Cardiac fibroblast (primary cell): ENCODE results near the gene MET.

Experiments used
- DNase-seq, 2 donors: peaks; one replicate each; pipeline versions ENCODE4 v3.0.0 to v3.0.0-alpha.2; 2010; ENCODE audit warnings: low read depth in 2 of 2
- H3K4me3 ChIP-seq, 2 donors: replicated peaks in 1 of 2; 1 replicate in 1 of 2; 2 replicates in 1 of 2; pipeline ENCODE4 v1.5.1; 2011; ENCODE audit warnings: low read depth in 2 of 2, low read length in 2 of 2, mild to moderate bottlenecking in 2 of 2, moderate library complexity in 1 of 2
- TF ChIP-seq, protein P1 (sequence below): IDR thresholded peaks from one replicate; pipeline ENCODE4 v1.5.1; 2011; ENCODE audit warnings: low read depth, mild to moderate bottlenecking, low read length, inconsistent platforms

Gene MET

DNA sequence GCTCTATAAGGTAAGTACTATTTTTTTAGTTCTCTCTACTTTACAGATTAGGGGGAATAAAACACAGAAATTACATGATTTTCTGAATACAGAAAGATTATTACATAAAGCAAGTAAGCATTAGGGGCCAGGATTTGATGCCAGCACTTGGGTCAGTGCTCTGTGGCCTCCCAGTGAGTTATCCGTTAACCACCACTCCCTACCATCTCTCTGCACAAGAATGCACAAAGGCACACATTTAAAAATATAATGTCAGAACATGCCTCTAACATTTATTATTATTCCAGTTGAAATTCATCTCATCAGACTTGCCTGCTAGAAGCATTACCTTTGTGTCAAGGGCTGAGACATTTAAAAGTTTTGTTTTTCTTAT is 59.0 kb downstream of the MET start:
- H3K4me3 ChIP-seq: no peak overlapping the region
- DNase-seq: no peak
- TF ChIP-seq, protein P1, sequence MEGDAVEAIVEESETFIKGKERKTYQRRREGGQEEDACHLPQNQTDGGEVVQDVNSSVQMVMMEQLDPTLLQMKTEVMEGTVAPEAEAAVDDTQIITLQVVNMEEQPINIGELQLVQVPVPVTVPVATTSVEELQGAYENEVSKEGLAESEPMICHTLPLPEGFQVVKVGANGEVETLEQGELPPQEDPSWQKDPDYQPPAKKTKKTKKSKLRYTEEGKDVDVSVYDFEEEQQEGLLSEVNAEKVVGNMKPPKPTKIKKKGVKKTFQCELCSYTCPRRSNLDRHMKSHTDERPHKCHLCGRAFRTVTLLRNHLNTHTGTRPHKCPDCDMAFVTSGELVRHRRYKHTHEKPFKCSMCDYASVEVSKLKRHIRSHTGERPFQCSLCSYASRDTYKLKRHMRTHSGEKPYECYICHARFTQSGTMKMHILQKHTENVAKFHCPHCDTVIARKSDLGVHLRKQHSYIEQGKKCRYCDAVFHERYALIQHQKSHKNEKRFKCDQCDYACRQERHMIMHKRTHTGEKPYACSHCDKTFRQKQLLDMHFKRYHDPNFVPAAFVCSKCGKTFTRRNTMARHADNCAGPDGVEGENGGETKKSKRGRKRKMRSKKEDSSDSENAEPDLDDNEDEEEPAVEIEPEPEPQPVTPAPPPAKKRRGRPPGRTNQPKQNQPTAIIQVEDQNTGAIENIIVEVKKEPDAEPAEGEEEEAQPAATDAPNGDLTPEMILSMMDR: no peak

GRCh38 chr7:116731445-116732335 is 59.7 kb downstream of the MET start:
- no peak overlapping the region for H3K4me3 ChIP-seq
- TF ChIP-seq, protein P1: no peak
- no peak for DNase-seq

DNA sequence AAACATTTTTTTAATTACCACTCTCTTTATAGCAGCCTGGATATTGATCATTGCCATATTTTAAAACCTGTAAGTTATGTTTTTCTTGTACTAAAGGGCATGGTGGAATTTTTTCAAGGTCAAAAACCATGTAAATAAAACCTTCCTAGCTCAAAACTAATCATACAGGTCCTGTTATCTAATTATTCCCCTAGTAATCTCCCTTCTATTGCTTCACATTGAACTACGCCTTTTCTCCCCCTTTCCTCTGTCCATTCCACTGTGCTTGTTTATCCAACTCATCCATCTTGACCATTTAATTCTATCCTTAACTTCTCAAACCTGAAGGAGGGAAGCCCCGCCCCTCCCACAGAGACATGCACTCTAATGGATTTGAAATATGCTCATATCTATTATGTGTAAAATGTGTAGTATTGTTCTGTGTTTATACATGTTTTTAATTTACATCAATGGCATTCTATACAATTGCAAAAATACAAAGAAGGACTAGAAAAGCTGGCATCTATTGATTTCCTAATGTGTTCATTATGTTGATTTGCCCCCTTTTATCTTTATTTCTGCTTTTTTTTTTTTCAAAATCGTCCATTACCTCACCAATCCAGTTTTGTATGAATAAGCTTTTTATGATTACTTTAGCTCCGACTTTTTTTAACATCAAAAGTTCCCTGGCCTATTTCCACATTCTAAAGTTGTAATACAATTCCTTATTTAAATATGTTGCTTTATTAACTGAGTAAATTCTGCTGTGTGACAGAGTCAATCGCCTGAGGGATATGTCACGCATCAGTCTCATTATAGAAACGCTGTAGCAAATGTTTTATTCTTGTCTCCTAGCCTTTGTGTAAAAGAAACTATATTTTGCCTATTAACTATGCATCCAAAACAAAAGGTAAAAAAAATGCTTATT is 61.0 kb downstream of the MET start:
- TF ChIP-seq, protein P1: no peak
- no peak overlapping the region for H3K4me3 ChIP-seq
- DNase-seq: no peak

DNA sequence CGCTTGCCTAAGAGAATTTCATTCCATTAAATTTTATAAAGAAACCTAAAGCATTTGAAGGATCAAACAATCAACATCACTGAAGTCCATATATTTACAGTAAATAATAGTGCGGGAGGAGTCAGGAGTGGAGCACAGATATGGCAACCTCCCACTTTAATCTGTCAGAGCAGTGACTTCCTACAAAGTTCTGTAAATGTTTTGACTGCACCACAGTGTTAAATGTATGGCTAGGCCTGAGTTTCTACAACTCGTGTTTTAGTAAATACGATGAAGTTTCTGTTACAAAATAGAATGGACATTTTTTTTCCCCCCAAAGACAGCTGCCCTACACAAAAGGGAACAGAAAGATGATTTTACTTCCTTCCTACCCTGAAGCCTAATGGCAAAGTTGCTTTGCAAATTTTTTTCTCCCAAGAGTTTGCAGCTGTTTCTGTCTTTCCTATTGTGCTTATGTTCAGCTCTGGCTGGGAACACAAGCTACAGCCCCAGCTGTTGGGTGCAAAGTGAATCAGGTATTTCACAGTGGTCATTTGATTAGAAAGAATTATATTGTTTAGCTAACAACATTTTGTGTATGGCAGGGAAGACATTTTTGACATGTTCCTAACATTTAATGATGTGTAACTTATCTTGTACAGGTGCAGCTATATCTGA is 62.1 kb downstream of the MET start:
- DNase-seq: no peak
- H3K4me3 ChIP-seq: no peak overlapping the region
- TF ChIP-seq, protein P1: no peak

DNA sequence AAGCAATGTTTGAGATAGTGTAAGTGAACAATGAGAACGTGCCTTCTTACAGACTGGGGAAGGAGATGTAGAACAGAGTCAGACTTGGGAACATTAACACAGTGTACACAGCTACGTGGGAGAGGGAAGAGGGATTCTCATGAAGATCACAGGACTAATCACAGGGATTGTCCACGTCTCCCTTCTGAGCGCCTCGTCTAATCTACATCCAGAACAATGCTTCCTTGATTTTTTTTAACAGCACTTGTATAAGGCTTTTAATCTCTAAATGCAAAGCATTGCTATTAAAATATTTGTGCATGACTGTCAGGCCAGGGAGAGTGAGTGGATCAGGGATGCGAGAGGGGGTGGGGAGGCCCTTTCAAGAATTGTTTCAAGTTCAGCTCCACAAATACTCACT is 62.7 kb downstream of the MET start:
- DNase-seq: no peak
- TF ChIP-seq, protein P1: no peak
- H3K4me3 ChIP-seq: no peak overlapping the region

DNA sequence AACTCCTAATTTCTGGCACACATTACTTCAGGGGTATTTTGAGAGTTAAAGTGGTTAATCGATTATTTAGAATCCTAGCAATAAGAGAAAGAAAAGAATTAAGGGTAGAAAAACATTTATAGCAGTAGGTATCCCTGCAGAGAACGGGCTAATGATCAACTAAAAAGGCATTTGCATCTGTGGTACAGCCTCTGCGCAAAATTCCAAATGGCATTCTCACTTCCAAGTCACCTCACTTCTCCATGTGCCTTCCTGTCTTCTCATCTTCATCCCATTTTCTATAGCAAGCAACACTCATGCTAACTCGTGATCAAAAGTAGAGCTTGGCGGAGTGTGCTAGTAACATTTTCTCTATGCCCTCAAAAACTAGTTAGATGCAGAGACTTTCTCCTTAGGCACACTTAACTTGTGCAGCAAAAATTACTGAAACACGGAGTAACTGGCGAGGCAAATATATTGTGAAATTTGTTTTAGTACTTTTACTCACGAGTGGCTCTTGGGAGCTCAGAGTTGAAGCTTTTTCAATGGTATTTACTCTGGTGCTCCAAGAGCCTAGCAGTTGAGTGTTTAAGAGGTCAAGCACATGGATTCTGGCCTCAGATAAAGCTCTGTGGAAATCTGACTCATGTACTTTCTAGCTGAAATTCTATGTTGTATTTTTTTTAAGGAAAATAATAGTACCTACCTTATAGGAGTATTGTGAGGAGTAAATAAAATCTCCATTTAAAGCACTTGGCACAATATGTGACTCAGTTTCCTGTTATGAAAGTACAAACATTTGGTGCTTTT is 65.1 kb downstream of the MET start:
- no peak overlapping the region for H3K4me3 ChIP-seq
- DNase-seq: peak; percentile 21 to 52
- TF ChIP-seq, protein P1: no peak
